Measurements from ENCODE around the gene KIF5C. TPM values are rescaled to one million over a fixed set of nuclear protein-coding genes. Genes with fewer than 3 reads are reported as not detected.

KIF5C gene
- total RNA-seq, 1 donor from 2014 or later: 2.3 TPM

GRCh38 chr2:148993351-148993750, 118.3 kb downstream of the KIF5C start:
- no peak for DNase-seq

- DNase-seq: no peak
These were observed 119.3 kb downstream of the KIF5C start for GRCh38 chr2:148994341-148994740.

GRCh38 chr2:148996805-148997204, 121.8 kb downstream of the KIF5C start:
- no peak for DNase-seq

- DNase-seq: no peak
These were observed 123.3 kb downstream of the KIF5C start for GRCh38 chr2:148998165-148998830.

GRCh38 chr2:148998831-148999200, 123.8 kb downstream of the KIF5C start:
- DNase-seq: no peak

- DNase-seq: no peak
These were observed 124.5 kb downstream of the KIF5C start for GRCh38 chr2:148999451-148999921.

GRCh38 chr2:149000158-149000938, 125.3 kb downstream of the KIF5C start:
- DNase-seq: no peak

GRCh38 chr2:149001496-149001895, 126.5 kb downstream of the KIF5C start:
- no peak for DNase-seq

GRCh38 chr2:149002378-149002890, 127.4 kb downstream of the KIF5C start:
- DNase-seq: no peak

- no peak for DNase-seq
These were observed 128.1 kb downstream of the KIF5C start for GRCh38 chr2:149002891-149003740.

GRCh38 chr2:149004836-149005235, 129.8 kb downstream of the KIF5C start:
- DNase-seq: no peak

- no peak for DNase-seq
These were observed 130.5 kb downstream of the KIF5C start for GRCh38 chr2:149005471-149006077.

GRCh38 chr2:149006883-149007543, 132.0 kb downstream of the KIF5C start:
- DNase-seq: no peak

- no peak for DNase-seq
These were observed 133.4 kb downstream of the KIF5C start for GRCh38 chr2:149008381-149008780.

GRCh38 chr2:149009576-149010461, 134.8 kb downstream of the KIF5C start:
- no peak for DNase-seq

- DNase-seq: no peak
These were observed 137.5 kb downstream of the KIF5C start for GRCh38 chr2:149012545-149012944.

GRCh38 chr2:149015501-149015900, 140.5 kb downstream of the KIF5C start:
- no peak for DNase-seq

- no peak for DNase-seq
These were observed 141.0 kb downstream of the KIF5C start for GRCh38 chr2:149015926-149016563.

- peak; percentile 93 for DNase-seq
These were observed 142.3 kb downstream of the KIF5C start for GRCh38 chr2:149017116-149017985.
